Activated naive CD8-positive, alpha-beta T cell treated with anti-CD3 and anti-CD28 coated beads for 36 hours (primary cell): ENCODE results near the gene ENTPD6. TPM values are rescaled to one million over a fixed set of nuclear protein-coding genes. Genes with fewer than 3 reads are reported as not detected.
"Not testable (repeated sequence)": the region's sequence is repeated elsewhere in the genome, so short reads cannot be mapped to it uniquely, and the experiment has no call there.

Source experiments
- DNase-seq: peaks from one replicate; pipeline ENCODE4 v3.0.0; 2021
- H3K27ac Mint-ChIP-seq: one replicate; pipeline ENCODE4 v1.8.0; 2022; ENCODE audit warnings: mild to moderate bottlenecking, moderate library complexity, mixed read lengths
- H3K27me3 Mint-ChIP-seq: one replicate; pipeline ENCODE4 v1.8.0; 2022; ENCODE audit warnings: mild to moderate bottlenecking, mixed read lengths
- H3K36me3 Mint-ChIP-seq: one replicate; pipeline ENCODE4 v1.8.0; 2021; ENCODE audit warnings: mild to moderate bottlenecking, mixed read lengths
- H3K4me1 Mint-ChIP-seq: one replicate; pipeline ENCODE4 v1.8.0; 2021; ENCODE audit warnings: mixed read lengths
- H3K4me3 Mint-ChIP-seq: one replicate; pipeline ENCODE4 v1.8.0; 2022; ENCODE audit warnings: mild to moderate bottlenecking, moderate library complexity, mixed read lengths
- H3K9me3 Mint-ChIP-seq: one replicate; pipeline ENCODE4 v1.8.0; 2022; ENCODE audit warnings: mixed read lengths
- total RNA-seq, 2 experiments: library from RNA; stranded (reverse); gene quantifications; one replicate each; pipeline ENCODE4 v1.2.3, GENCODE V29; 2021

The ENTPD6 gene
- total RNA-seq: 10 to 100 TPM; 35.2 to 40.2 TPM

DNA sequence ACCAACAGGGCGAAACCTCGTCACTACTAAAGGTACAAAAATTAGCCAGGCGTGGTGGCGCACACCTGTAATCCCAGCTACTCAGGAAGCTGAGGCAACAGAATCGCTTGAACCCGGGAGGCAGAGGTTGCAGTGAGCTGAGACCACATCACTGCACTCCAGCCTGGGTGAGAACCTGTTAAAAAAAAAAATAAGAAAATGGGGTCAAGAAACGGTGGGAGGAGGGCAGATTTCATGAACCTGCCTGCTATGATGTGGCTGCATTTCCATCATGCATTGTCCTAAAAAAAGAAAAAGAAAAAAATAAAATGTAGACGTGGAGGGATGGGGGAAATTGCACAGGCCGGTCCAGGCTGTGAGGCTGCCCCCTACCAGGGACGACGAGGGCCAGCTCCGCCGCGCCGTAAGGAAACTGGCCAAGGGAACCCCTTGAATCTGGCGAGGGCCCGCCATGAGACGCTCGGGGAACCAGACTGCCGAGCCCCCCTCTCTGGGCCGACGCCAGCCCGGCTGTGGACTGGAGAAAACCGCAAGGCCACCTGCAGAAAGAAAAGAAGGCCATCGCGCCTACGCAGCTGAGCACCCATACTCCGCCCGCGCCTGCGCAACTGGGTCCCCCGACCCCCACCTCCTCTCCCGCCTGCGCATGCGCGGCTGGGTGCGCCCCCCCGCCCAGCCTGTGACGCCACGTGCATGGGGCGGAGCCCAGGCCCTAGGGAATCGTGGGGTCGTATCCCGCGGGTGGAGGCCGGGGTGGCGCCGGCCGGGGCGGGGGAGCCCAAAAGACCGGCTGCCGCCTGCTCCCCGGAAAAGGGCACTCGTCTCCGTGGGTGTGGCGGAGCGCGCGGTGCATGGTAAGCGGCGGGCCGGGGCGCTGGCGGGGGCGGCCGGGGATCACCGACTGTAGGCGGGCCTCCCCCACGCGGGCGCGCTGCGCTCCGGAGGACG, at the start of gene ENTPD6:
Gene ENTPD6 (plus strand): TSS at position 699 of the 948 bp plus-strand sequence. CDS start 10,825 bp downstream, outside the sequence.
- H3K27ac Mint-ChIP-seq: peak within 1 kb of the TSS; percentile 83
- H3K27me3 Mint-ChIP-seq: no peaks in the 10 kb centered on the region
- H3K36me3 Mint-ChIP-seq: peaks cover 3% of the 10 kb centered on the region
- H3K9me3 Mint-ChIP-seq: no peaks in the 10 kb centered on the region
- peak; percentile 94 for DNase-seq
- H3K4me3 Mint-ChIP-seq: peak within 1 kb of the TSS; percentile 93
- peaks cover 29% of the 10 kb centered on the region for H3K4me1 Mint-ChIP-seq

- Mint-ChIP-seq H3K9me3 (no peaks in the 10 kb centered on the region), H3K27ac (no peak overlapping the region), H3K4me1 (peaks cover 4% of the 10 kb centered on the region), H3K36me3 (peaks cover 4% of the 10 kb centered on the region), H3K27me3 (peaks cover 6% of the 10 kb centered on the region), H3K4me3 (no peak overlapping the region)
- no peak for DNase-seq
Observed at GRCh38 chr20:25146976-25147375, 48.5 kb upstream of the ENTPD6 start.

DNA sequence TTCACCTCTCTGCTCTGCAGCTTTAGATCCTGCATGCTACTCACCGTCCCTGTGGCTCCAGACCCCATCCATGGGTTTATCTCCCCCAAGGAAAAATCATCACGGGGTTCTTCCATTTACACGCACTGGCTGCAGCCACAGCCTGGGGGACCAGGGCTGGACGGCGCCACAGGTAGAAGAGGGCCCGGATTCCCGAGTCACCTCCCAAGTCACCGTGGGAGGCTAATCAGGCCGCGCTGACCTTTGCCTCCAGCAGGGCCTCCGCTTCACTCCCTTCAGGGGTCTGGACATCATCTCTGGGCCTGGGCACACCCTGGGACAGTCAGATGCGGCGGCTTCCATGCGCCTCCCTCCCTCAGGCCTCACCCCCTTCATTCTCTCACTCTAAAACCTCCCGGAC, 47.8 kb upstream of the ENTPD6 start:
- Mint-ChIP-seq H3K4me1 (peaks cover 4% of the 10 kb centered on the region), H3K27ac (no peak overlapping the region), H3K36me3 (peaks cover 4% of the 10 kb centered on the region), H3K9me3 (no peaks in the 10 kb centered on the region), H3K4me3 (no peak overlapping the region), H3K27me3 (peaks cover 6% of the 10 kb centered on the region)
- DNase-seq: no peak

- peaks cover 4% of the 10 kb centered on the region for H3K4me1 Mint-ChIP-seq
- no peaks in the 10 kb centered on the region for H3K9me3 Mint-ChIP-seq
- peaks cover 4% of the 10 kb centered on the region for H3K36me3 Mint-ChIP-seq
- H3K27ac Mint-ChIP-seq: peak overlapping the region; percentile 79
- DNase-seq: peak; percentile 61
- peaks cover 6% of the 10 kb centered on the region for H3K27me3 Mint-ChIP-seq
- H3K4me3 Mint-ChIP-seq: peak overlapping the region; percentile 83
Observed at GRCh38 chr20:25148181-25148981, 47.1 kb upstream of the ENTPD6 start.

DNA sequence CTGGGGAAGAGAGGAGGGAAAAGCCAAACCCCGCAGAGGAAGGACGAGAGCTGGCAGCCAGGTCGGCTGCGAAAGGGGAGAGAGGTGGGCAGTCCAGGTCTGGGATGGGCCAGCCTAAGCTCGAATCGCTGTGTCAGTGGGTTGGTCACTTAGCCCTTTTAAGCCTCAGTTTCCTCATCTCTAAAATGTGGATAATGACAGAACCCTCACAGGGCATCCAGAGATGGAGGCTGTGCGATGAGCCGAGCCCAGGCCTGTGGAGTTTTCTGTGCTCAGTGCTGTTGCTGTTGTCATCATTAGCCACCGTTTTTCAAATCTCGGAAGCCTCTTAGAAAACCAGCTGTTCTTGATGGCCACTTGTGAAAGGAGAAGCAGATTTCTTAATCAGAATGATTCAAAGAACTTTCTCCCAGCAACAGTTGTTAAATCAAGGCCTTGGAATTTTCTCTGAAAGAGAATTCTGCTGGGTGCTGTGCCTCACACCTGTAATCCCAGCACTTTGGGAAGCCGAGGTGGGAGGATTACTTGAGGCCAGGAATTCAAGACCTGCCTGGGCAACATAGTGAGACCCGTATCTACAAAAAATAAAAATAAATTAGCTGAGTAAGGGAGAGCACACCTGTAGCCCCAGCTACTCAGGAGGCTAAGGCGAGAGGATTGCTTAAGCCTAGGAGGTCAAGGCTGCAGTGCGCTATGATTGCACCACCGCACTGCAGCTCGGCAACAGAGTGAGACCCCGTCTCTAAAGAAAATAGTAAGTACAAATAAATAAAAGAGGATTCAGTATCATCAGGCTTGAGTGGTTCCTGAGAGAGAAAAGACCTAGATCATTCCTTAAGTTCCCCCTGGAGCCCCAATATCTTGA, 46.3 kb upstream of the ENTPD6 start:
- peaks cover 6% of the 10 kb centered on the region for H3K27me3 Mint-ChIP-seq
- peaks cover 4% of the 10 kb centered on the region for H3K36me3 Mint-ChIP-seq
- no peak for DNase-seq
- peak overlapping the region; percentile 83 for H3K4me3 Mint-ChIP-seq
- H3K27ac Mint-ChIP-seq: peak overlapping the region; percentile 79
- H3K9me3 Mint-ChIP-seq: no peaks in the 10 kb centered on the region
- peaks cover 4% of the 10 kb centered on the region for H3K4me1 Mint-ChIP-seq

DNA sequence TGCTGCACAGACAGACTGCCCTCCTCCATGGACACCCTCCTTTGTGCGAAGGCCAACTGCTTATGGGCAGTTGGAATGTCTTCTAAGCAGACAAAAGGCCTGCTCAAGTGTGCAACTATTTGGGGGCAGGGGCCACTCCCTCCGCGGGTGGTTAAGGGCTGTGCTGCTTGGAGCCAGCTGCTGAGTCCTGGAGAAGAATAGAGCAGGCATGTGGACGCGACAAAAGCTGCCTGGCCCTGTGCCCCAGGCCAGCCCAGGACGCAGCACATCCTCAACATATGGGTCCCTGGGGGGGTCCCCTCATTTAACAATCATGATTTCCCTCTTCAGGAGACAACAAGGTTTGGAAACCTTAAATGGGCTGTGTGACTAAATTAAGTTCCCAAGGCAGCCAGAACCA, 45.5 kb upstream of the ENTPD6 start:
- Mint-ChIP-seq H3K4me3 (no peak overlapping the region), H3K36me3 (peaks cover 4% of the 10 kb centered on the region), H3K4me1 (peaks cover 4% of the 10 kb centered on the region), H3K27ac (no peak overlapping the region), H3K27me3 (peaks cover 6% of the 10 kb centered on the region), H3K9me3 (no peaks in the 10 kb centered on the region)
- no peak for DNase-seq

DNA sequence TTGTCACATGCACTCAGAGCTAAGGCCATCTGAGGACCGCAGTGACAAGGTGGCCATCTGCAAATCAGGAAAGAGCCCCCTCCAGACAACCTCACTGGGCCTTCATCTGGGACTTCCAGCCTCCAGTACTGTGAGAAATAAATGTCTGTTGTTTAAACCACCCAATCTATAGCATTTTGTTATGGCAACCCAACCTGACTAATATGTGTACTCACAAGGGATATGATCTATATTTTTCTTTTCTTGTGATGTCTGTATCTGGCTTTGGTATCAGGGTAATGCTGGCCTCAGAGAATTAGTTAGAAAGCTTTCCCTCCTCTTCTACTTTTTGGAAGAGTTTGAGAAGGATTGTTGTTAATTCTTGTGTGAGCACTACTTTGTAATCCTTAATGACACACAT, 37.5 kb upstream of the ENTPD6 start:
- Mint-ChIP-seq H3K9me3 (no peaks in the 10 kb centered on the region), H3K4me3 (no peak overlapping the region), H3K27me3 (peaks cover 5% of the 10 kb centered on the region), H3K4me1 (peaks cover 14% of the 10 kb centered on the region), H3K27ac (no peak overlapping the region), H3K36me3 (no peaks in the 10 kb centered on the region)
- DNase-seq: no peak

DNA sequence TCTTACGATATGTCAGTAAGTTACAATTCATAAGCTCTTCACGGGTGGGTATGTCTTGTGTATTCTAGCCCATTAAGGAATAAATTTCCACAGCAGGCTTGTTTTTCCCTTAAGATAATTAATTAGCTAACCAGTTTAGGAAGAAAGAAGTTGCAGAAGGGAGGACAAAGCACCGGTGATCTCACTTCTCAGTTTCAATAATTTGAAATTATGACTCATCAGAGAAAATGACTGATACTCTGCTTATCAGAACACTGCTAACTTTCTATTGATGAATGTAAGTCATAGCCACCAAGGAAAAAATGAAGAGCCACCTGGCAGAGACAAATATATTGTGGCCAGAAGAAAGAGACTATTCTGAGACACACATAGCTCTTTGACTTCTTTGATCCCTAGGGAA, 35.0 kb upstream of the ENTPD6 start:
- H3K9me3 Mint-ChIP-seq: no peaks in the 10 kb centered on the region
- H3K27ac Mint-ChIP-seq: peak overlapping the region; percentile 20
- no peak overlapping the region for H3K4me3 Mint-ChIP-seq

GRCh38 chr20:25160897-25161296, 34.6 kb upstream of the ENTPD6 start:
- peaks cover 14% of the 10 kb centered on the region for H3K4me1 Mint-ChIP-seq
- peaks cover 5% of the 10 kb centered on the region for H3K27me3 Mint-ChIP-seq
- no peak for DNase-seq
- peak overlapping the region; percentile 20 for H3K27ac Mint-ChIP-seq
- no peaks in the 10 kb centered on the region for H3K36me3 Mint-ChIP-seq
- no peak overlapping the region for H3K4me3 Mint-ChIP-seq
- H3K9me3 Mint-ChIP-seq: no peaks in the 10 kb centered on the region

More for the DNA sequence above, 35.0 kb upstream of the ENTPD6 start:
- peaks cover 14% of the 10 kb centered on the region for H3K4me1 Mint-ChIP-seq
- peaks cover 5% of the 10 kb centered on the region for H3K27me3 Mint-ChIP-seq
- no peak for DNase-seq
- H3K36me3 Mint-ChIP-seq: no peaks in the 10 kb centered on the region

- no peak overlapping the region for H3K4me3 Mint-ChIP-seq
- H3K9me3 Mint-ChIP-seq: no peaks in the 10 kb centered on the region
- peaks cover 13% of the 10 kb centered on the region for H3K4me1 Mint-ChIP-seq
Observed at GRCh38 chr20:25165128-25165527, 30.4 kb upstream of the ENTPD6 start.

GRCh38 chr20:25166105-25166782, 29.3 kb upstream of the ENTPD6 start:
- H3K4me1 Mint-ChIP-seq, H3K36me3 Mint-ChIP-seq, H3K27me3 Mint-ChIP-seq, H3K4me3 Mint-ChIP-seq, H3K9me3 Mint-ChIP-seq, H3K27ac Mint-ChIP-seq, DNase-seq: not testable (repeated sequence)

More at GRCh38 chr20:25165128-25165527, 30.4 kb upstream of the ENTPD6 start:
- H3K27ac Mint-ChIP-seq: no peak overlapping the region
- H3K36me3 Mint-ChIP-seq: no peaks in the 10 kb centered on the region
- DNase-seq: no peak
- peaks cover 5% of the 10 kb centered on the region for H3K27me3 Mint-ChIP-seq

DNA sequence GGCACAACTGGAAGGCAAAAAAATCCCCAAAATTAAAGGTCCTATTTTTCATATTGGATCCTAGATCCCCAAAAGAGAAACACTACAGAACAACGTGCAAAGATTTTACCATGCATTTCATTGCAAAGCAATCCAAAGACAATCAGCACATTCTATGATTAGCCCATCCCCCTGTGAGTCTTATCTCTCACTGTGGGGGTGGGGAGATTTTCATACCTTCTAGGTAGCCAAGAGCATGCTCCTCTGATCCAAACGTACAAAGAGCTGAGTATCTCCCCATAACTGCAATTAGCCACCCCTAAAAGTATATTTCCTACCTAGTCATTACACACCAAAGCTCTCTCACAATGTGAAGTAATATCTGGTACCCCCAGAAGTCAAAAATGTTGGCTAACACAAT, 22.2 kb upstream of the ENTPD6 start:
- no peaks in the 10 kb centered on the region for H3K27me3 Mint-ChIP-seq
- no peaks in the 10 kb centered on the region for H3K9me3 Mint-ChIP-seq
- H3K4me3 Mint-ChIP-seq: no peak overlapping the region
- no peak for DNase-seq
- H3K36me3 Mint-ChIP-seq: no peaks in the 10 kb centered on the region
- peaks cover 6% of the 10 kb centered on the region for H3K4me1 Mint-ChIP-seq
- no peak overlapping the region for H3K27ac Mint-ChIP-seq

DNA sequence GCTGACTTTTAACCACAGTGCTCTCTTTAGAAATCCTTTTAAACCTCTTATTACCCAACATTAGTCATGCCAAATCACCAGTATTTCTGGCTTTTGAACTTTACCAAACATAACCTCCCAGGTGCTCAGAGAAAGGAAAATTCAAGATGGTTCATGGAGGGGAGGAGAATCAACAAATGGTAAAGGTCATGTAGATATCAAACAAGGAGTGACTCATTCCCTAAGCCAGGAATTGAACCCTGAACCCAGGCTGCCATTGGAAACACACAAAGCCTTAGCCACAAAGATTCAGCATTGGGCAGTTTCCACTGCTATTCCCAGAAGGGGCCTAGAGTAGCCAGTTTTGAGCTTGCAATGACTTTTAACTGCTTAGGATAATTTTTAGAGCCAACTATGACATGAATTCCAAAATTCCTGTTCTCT, 21.6 kb upstream of the ENTPD6 start:
- DNase-seq: no peak
- H3K4me1 Mint-ChIP-seq: peaks cover 6% of the 10 kb centered on the region
- H3K27ac Mint-ChIP-seq: no peak overlapping the region
- H3K27me3 Mint-ChIP-seq: no peaks in the 10 kb centered on the region
- no peaks in the 10 kb centered on the region for H3K36me3 Mint-ChIP-seq
- H3K9me3 Mint-ChIP-seq: no peaks in the 10 kb centered on the region
- no peak overlapping the region for H3K4me3 Mint-ChIP-seq

DNA sequence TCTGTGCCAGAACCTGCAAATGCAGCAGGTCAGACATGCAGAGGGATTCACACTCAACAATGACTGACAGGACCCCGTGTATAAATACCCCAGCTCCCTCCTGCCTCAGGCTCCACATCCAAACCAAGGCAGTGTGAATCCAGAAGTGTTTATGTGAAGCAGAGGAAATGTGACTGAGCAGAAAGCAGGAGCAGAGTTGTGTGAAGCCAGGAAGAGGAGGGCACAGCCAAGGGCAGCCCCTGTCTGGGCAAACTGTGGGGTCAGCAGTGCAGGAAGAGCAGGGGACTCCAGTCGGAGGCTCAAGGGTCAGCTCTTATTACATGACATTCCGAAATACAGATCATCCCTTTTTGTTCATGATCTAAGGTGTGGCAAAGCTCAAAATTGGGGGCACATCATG, 19.3 kb upstream of the ENTPD6 start:
- no peak for DNase-seq
- Mint-ChIP-seq H3K27ac (no peak overlapping the region), H3K27me3 (no peaks in the 10 kb centered on the region), H3K9me3 (no peaks in the 10 kb centered on the region), H3K4me3 (no peak overlapping the region), H3K4me1 (peaks cover 10% of the 10 kb centered on the region), H3K36me3 (no peaks in the 10 kb centered on the region)
